ENCODE results near the gene SAPCD2.

GRCh38 chr9:137099231-137099630 lies 28.9 kb upstream of the SAPCD2 start:
- TF ChIP-seq, protein P1, sequence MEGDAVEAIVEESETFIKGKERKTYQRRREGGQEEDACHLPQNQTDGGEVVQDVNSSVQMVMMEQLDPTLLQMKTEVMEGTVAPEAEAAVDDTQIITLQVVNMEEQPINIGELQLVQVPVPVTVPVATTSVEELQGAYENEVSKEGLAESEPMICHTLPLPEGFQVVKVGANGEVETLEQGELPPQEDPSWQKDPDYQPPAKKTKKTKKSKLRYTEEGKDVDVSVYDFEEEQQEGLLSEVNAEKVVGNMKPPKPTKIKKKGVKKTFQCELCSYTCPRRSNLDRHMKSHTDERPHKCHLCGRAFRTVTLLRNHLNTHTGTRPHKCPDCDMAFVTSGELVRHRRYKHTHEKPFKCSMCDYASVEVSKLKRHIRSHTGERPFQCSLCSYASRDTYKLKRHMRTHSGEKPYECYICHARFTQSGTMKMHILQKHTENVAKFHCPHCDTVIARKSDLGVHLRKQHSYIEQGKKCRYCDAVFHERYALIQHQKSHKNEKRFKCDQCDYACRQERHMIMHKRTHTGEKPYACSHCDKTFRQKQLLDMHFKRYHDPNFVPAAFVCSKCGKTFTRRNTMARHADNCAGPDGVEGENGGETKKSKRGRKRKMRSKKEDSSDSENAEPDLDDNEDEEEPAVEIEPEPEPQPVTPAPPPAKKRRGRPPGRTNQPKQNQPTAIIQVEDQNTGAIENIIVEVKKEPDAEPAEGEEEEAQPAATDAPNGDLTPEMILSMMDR (IDR thresholded peaks at IDR 0.05 in 4 of 5, conservative IDR thresholded peaks at IDR 0.05 in 1 of 5) = no peak
- no peak for TF ChIP-seq POLR2A (IDR thresholded peaks at IDR 0.05)

Data from gastrocnemius medialis (tissue), 4 donors.